RPMI7951 (cell line): ENCODE data around the gene DOCK1. TPM values are rescaled to one million over a fixed set of nuclear protein-coding genes. Genes with fewer than 3 reads are reported as not detected.

Source experiments
- DNase-seq: peaks from one replicate; pipeline ENCODE4 v3.0.0-alpha.2; 2012; ENCODE audit warnings: low read depth
- total RNA-seq: library from RNA; depleted of rRNA; stranded (reverse); fragments of >200 nt; shearing (Covaris generic); gene quantifications from 2 replicates; pipeline ENCODE4 v1.2.3, GENCODE V29; 2014

DOCK1 gene
- total RNA-seq, 1 experiment from 2014 or later: 15.7 TPM

- no peak for DNase-seq
Observed at GRCh38 chr10:127420138-127420684, 515.0 kb downstream of the DOCK1 start.

- peak; percentile 26 for DNase-seq
Observed at GRCh38 chr10:127423218-127423915, 518.1 kb downstream of the DOCK1 start.

- DNase-seq: peak; percentile 2
Observed at GRCh38 chr10:127424594-127425264, 519.5 kb downstream of the DOCK1 start.

GRCh38 chr10:127426746-127427145 is 521.5 kb downstream of the DOCK1 start:
- no peak for DNase-seq

- DNase-seq: no peak
Observed at GRCh38 chr10:127427926-127428325, 522.7 kb downstream of the DOCK1 start.

GRCh38 chr10:127428385-127428980 is 523.3 kb downstream of the DOCK1 start:
- DNase-seq: no peak

- DNase-seq: no peak
Observed at GRCh38 chr10:127429601-127430312, 524.5 kb downstream of the DOCK1 start.

GRCh38 chr10:127431525-127431924 is 526.3 kb downstream of the DOCK1 start:
- DNase-seq: no peak

GRCh38 chr10:127434006-127434405 is 528.8 kb downstream of the DOCK1 start:
- DNase-seq: no peak

GRCh38 chr10:127435246-127435645 is 530.0 kb downstream of the DOCK1 start:
- DNase-seq: no peak

GRCh38 chr10:127440371-127440770 is 535.1 kb downstream of the DOCK1 start:
- DNase-seq: no peak

GRCh38 chr10:127441350-127442219 is 536.4 kb downstream of the DOCK1 start:
- DNase-seq: no peak

GRCh38 chr10:127442220-127442525 is 536.9 kb downstream of the DOCK1 start:
- no peak for DNase-seq

GRCh38 chr10:127444155-127444554 is 538.9 kb downstream of the DOCK1 start:
- DNase-seq: no peak

GRCh38 chr10:127447197-127447596 is 542.0 kb downstream of the DOCK1 start:
- no peak for DNase-seq

GRCh38 chr10:127449490-127449889 is 544.3 kb downstream of the DOCK1 start:
- DNase-seq: no peak

GRCh38 chr10:127450644-127451043 is 545.4 kb downstream of the DOCK1 start:
- no peak for DNase-seq

- no peak for DNase-seq
Observed at GRCh38 chr10:127451628-127452027, 546.4 kb downstream of the DOCK1 start.

GRCh38 chr10:127452568-127452967 is 547.3 kb downstream of the DOCK1 start:
- no peak for DNase-seq

- no peak for DNase-seq
Observed at GRCh38 chr10:127453706-127454105, 548.5 kb downstream of the DOCK1 start.

- no peak for DNase-seq
Observed at GRCh38 chr10:127456122-127456521, 550.9 kb downstream of the DOCK1 start.
